Activated B cell treated with CpG ODN at 0.5 μM for 24 hours (primary cell): Measurements from ENCODE around the gene PXN. TPM values are rescaled to one million over a fixed set of nuclear protein-coding genes. Genes with fewer than 3 reads are reported as not detected.

Experiments used
- ATAC-seq: fragments of 200-7000 bp; cut with Tn5 transposase; one replicate; pipeline ENCODE4 v1.10.0; 2021; ENCODE audit warnings: low read depth, mild to moderate bottlenecking, moderate library complexity
- CTCF ChIA-PET: fragments of 350-600 bp; sonication (Branson Sonifier 250); formaldehyde crosslinking; loops from one replicate; lab custom pipeline; 2021; ENCODE audit warnings: antibody characterized with exemption; lab: Charles Lee
- POLR2A ChIA-PET: fragments of 350-600 bp; sonication (Branson Sonifier 250); formaldehyde crosslinking; loops from one replicate; lab custom pipeline; 2021; ENCODE audit warnings: antibody characterized with exemption; lab: Charles Lee
- DNase-seq: peaks from one replicate; pipeline ENCODE4 v3.0.0; 2022
- H3K27ac Mint-ChIP-seq: one replicate; pipeline ENCODE4 v1.8.0; 2020; ENCODE audit warnings: mixed read lengths
- H3K27me3 Mint-ChIP-seq: one replicate; pipeline ENCODE4 v1.8.0; 2021; ENCODE audit warnings: mixed read lengths
- H3K36me3 Mint-ChIP-seq: one replicate; pipeline ENCODE4 v1.8.0; 2021; ENCODE audit warnings: low read depth, mixed read lengths
- H3K4me1 Mint-ChIP-seq: one replicate; pipeline ENCODE4 v1.8.0; 2021; ENCODE audit warnings: mixed read lengths
- H3K4me3 Mint-ChIP-seq: one replicate; pipeline ENCODE4 v1.8.0; 2020; ENCODE audit warnings: mild to moderate bottlenecking, mixed read lengths
- H3K9me3 Mint-ChIP-seq: one replicate; pipeline ENCODE4 v1.8.0; 2020; ENCODE audit warnings: mixed read lengths
- CTCF ChIP-seq: fragments of 200-600 bp; IDR thresholded peaks from one replicate; pipeline ENCODE4 v1.8.0; 2022; ENCODE audit warnings: antibody characterized with exemption, mild to moderate bottlenecking
- intact Hi-C: fragments of 100-400 bp; cut with micrococcal nuclease; formaldehyde crosslinking; loops from one replicate; pipeline ENCODE4 v1.15.1; 2024
- total RNA-seq: library from RNA; stranded (reverse); gene quantifications from 2 replicates; pipeline ENCODE4 v1.2.3, GENCODE V29; 2022

PXN gene
- total RNA-seq, 1 donor from 2014 or later: 1.7 TPM

- Mint-ChIP-seq H3K9me3 (no peaks in the 10 kb centered on the region), H3K27me3 (peaks cover 13% of the 10 kb centered on the region), H3K4me1 (peaks cover 22% of the 10 kb centered on the region), H3K4me3 (no peak overlapping the region), H3K27ac (no peak overlapping the region), H3K36me3 (no peaks in the 10 kb centered on the region)
- no peak for TF ChIP-seq CTCF
- CTCF ChIA-PET: no interaction called here
- intact Hi-C loops: no loop called here
- no peak for DNase-seq
- ATAC-seq: no peak
- POLR2A ChIA-PET: interaction anchor here (1.0 to 6.5 kb wide), 2 partner anchors 22 to 69 kb away, joined by 3 to 53 read pairs; partner anchors contain the start of genes RNU4-1 and RPLP0
Measured at GRCh38 chr12:120223458-120224303, 41.8 kb downstream of the PXN start.

- TF ChIP-seq CTCF: no peak
- ChIA-PET POLR2A (interaction anchor here (0.6 to 1.3 kb wide), 3 partner anchors 21 to 145 kb away, joined by 3 to 4 read pairs (median 3); partner anchors contain the start of genes RNU4-1 and RPLP0), CTCF (no interaction called here)
- no peak for DNase-seq
- Mint-ChIP-seq H3K9me3 (no peaks in the 10 kb centered on the region), H3K27me3 (peaks cover 9% of the 10 kb centered on the region), H3K27ac (no peak overlapping the region), H3K36me3 (no peaks in the 10 kb centered on the region), H3K4me1 (peaks cover 16% of the 10 kb centered on the region), H3K4me3 (no peak overlapping the region)
- no peak for ATAC-seq
- intact Hi-C loops: no loop called here
Measured at GRCh38 chr12:120222288-120222832, 43.2 kb downstream of the PXN start.

DNA sequence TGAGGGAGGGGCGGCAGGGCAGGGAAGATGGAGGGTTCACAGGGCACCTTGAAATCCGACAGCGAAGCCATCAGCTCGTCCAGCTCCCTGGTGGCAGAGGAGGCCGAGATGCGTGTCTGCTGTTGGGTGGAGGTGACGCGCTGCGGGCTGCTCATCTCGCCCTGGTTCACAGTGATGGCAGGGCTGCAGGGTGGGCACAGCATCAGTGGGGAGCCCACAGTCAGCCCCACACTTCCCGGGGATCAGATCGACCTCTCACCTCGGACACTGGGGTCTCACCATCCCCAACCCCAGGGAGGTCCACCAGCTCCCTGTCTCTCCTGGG, 44.0 kb downstream of the PXN start:
- H3K4me3 Mint-ChIP-seq: no peak overlapping the region
- intact Hi-C loops: no loop called here
- no peak for TF ChIP-seq CTCF
- ATAC-seq (no peak), DNase-seq (no peak)
- peaks cover 9% of the 10 kb centered on the region for H3K27me3 Mint-ChIP-seq
- H3K27ac Mint-ChIP-seq: no peak overlapping the region
- no peaks in the 10 kb centered on the region for H3K36me3 Mint-ChIP-seq
- H3K9me3 Mint-ChIP-seq: no peaks in the 10 kb centered on the region
- ChIA-PET CTCF (no interaction called here), POLR2A (interaction anchor here (1.3 kb wide), 1 partner anchor 20 kb away, joined by 4 read pairs; the partner anchor contains the start of gene RPLP0)
- H3K4me1 Mint-ChIP-seq: peaks cover 16% of the 10 kb centered on the region

DNA sequence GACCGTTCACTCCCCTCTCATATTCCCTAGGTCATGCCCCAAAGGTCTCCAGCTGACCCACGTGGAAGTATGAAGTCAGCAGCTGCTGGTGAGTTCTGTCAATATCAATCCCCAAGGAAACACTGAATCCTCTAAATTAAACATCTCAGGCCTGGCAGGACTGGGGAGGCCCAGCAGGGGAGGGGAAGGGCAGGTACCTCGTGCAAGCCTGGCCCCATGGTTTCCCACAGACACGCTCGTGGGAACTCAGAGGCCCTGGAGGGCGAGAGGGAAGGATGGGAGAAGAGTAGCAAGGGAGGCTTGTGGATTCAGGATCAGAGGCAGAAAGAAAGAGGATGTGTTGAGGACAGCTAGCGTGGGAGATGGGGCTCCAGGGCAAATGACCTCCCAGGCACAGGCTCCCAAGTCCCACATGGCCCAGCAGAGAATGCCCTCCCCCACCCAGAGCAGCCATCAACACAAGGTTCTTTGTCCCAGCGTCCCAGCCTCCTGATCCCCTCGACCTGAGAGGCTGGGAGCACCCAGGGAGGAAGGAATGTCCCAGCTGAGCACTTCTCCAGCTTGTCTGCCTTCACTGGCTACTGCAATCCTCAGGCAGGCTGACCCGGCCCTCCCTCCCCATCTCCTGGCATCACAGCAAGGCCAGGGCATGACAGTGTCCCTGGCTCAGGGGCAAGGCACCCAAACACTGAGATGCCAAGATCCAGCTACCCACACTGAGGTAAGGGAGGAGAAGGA, 44.5 kb downstream of the PXN start:
- Mint-ChIP-seq H3K27ac (no peak overlapping the region), H3K27me3 (peaks cover 9% of the 10 kb centered on the region), H3K9me3 (no peaks in the 10 kb centered on the region), H3K4me1 (peaks cover 14% of the 10 kb centered on the region), H3K36me3 (no peaks in the 10 kb centered on the region), H3K4me3 (no peak overlapping the region)
- ATAC-seq: no peak
- ChIA-PET POLR2A (interaction anchor here (1.3 kb wide), 1 partner anchor 20 kb away, joined by 4 read pairs; the partner anchor contains the start of gene RPLP0), CTCF (no interaction called here)
- TF ChIP-seq CTCF: no peak
- intact Hi-C loops: no loop called here
- no peak for DNase-seq
